Astrocyte (in vitro differentiated cells and primary cell): Measurements from ENCODE around the gene PXMP4.

Experiments
- CTCF ChIP-seq: IDR thresholded peaks from 2 replicates; pipeline ENCODE4 v1.5.1; 2011; ENCODE audit warnings: low read depth, mild to moderate bottlenecking, inconsistent platforms, low read length, moderate library complexity; ENCODE audit not compliant: insufficient read depth
- EZH2 ChIP-seq: IDR thresholded peaks from 2 replicates; pipeline ENCODE4 v1.6.1; 2012; ENCODE audit warnings: mild to moderate bottlenecking, low read length, inconsistent platforms; ENCODE audit not compliant: insufficient read depth

DNA sequence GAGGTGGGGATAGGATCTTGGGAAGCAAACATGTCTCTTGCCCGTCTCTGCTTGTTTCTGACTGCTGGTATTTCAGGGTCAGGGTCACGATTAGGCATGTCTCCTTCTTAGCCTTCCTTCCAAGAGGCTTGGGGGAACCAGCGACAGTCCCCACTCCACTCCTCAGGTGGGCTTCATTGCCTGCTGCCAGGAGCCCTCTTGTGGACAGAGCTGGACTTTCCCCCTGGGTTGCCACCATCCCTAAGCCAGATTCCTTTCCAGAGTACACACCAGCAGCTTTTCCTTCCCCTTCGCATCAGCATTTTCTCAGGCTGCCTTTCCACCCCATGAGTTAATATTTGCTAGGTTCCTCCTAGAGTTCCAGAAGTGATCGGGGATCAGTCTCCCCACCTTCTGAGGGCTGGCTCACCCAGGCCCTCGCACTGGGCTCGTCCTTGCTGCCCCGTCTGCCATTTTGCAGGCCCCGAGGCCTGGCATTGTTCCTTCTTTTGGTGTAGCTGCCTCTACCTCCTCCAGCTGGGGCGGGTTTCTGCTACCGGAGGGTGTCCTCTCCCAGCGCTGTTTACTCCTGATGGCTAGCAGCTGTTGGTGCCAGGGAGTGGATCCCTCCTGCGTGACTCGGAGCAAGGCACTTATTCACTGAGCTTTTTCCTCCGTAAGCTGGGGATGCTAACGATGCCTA, 66.8 kb downstream of the PXMP4 start:
- peak; percentile 78 for TF ChIP-seq CTCF
- TF ChIP-seq EZH2: no peak
